GM12874 (cell line): ENCODE measurements around the gene AURKA.

Source experiments
- TF ChIP-seq, protein P1 (sequence below): IDR thresholded peaks from 2 replicates; pipeline ENCODE4 v1.5.1; 2011; ENCODE audit warnings: low read depth, mild to moderate bottlenecking, control low read depth, low read length, moderate library complexity; ENCODE audit not compliant: insufficient read depth

Gene AURKA

GRCh38 chr20:56428410-56428809 lies 36.4 kb upstream of the AURKA start:
- TF ChIP-seq, protein P1, sequence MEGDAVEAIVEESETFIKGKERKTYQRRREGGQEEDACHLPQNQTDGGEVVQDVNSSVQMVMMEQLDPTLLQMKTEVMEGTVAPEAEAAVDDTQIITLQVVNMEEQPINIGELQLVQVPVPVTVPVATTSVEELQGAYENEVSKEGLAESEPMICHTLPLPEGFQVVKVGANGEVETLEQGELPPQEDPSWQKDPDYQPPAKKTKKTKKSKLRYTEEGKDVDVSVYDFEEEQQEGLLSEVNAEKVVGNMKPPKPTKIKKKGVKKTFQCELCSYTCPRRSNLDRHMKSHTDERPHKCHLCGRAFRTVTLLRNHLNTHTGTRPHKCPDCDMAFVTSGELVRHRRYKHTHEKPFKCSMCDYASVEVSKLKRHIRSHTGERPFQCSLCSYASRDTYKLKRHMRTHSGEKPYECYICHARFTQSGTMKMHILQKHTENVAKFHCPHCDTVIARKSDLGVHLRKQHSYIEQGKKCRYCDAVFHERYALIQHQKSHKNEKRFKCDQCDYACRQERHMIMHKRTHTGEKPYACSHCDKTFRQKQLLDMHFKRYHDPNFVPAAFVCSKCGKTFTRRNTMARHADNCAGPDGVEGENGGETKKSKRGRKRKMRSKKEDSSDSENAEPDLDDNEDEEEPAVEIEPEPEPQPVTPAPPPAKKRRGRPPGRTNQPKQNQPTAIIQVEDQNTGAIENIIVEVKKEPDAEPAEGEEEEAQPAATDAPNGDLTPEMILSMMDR, result no peak

GRCh38 chr20:56427797-56428196 lies 35.8 kb upstream of the AURKA start:
- TF ChIP-seq, protein P1, result no peak

DNA sequence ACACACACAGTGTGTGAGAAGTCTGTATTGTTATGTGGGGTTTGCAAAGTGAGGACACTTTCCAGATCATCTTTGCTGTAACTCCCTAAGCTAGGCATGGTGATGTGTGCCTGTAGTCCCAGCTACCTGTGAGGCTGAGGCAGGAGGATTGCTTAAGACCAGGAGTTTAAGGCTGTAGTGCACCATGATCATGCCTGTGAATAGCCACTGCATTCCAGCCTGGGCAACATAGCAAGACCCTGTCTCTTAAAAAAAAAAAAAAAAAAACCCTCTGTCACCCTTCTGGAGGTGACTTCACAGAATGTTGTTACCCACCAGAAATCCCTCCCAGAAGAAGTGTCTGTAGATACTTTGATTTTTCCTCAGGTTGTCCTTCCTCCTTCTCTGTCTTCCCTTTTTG lies 34.9 kb upstream of the AURKA start:
- TF ChIP-seq, protein P1, result no peak

DNA sequence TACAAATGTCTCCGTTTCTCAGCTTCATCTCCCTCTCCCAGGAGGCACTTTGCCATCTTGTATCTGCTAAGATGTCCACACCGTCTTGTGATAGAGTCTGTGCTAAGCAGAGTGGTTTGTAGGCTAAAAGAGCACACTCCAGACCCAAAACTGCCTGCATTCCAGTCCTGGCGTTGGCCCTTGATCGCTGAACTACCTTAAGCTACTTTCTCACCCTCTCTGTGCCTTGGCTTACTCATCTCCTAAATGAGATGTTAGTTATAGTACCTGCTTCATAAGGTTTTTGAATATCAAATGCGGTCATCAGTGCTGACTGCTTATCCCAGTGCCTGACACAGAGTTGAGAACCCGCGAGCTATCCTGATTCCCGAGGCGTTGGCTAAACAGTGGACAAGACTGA lies 34.0 kb upstream of the AURKA start:
- TF ChIP-seq, protein P1, result no peak

GRCh38 chr20:56424931-56425330 lies 32.9 kb upstream of the AURKA start:
- TF ChIP-seq, protein P1, result no peak

- TF ChIP-seq, protein P1, result no peak
Observed at GRCh38 chr20:56423886-56424285, 31.9 kb upstream of the AURKA start.

DNA sequence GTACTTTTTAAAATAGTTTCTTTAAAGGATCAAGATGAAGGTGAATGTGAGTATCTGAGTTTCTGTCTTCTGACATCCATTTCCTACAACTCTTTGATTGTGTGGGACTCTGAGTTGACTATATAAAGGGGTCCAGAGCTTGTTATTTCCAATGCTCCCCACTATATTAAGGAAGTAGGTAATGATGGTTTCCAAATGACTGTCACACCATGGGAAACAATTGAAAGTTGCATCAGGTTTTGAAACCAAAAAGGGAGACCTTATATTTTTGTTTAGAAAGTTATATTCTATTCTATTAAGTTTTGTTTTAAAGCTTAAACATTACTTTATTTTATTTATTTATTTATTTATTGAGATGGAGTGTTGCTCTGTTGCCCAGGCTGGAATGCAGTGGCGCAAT lies 31.2 kb upstream of the AURKA start:
- TF ChIP-seq, protein P1, result no peak

- TF ChIP-seq, protein P1, result no peak
Observed at GRCh38 chr20:56422824-56423189, 30.8 kb upstream of the AURKA start.
